LNCAP (cell line): ENCODE data around the gene HIPK2.

ENCODE experiments used
- TF ChIP-seq, protein P1 (sequence below): fragments of 450-650 bp; IDR thresholded peaks from 2 replicates; pipeline ENCODE4 v1.5.1; 2017; ENCODE audit warnings: mild to moderate bottlenecking

The HIPK2 gene

DNA sequence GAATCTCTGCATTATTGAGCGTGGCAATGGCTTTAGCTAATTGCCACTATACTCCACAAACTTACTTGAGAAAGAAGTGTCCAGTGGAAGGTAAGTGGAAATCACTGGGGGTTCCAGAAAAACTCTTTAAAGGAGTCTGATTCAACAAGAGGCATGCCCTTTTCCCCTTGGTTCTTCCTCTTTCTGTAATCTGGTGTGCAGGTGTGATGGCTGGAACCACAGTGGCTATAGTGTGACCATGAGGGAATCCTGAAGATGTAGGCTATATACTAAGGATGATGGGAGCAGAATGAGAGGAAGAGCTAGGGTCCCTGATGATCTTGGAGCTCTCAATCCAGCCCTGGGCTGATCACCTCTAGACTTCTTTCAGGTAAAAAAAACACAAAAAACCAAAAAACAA lies 256.4 kb downstream of the HIPK2 start:
- TF ChIP-seq, protein P1, sequence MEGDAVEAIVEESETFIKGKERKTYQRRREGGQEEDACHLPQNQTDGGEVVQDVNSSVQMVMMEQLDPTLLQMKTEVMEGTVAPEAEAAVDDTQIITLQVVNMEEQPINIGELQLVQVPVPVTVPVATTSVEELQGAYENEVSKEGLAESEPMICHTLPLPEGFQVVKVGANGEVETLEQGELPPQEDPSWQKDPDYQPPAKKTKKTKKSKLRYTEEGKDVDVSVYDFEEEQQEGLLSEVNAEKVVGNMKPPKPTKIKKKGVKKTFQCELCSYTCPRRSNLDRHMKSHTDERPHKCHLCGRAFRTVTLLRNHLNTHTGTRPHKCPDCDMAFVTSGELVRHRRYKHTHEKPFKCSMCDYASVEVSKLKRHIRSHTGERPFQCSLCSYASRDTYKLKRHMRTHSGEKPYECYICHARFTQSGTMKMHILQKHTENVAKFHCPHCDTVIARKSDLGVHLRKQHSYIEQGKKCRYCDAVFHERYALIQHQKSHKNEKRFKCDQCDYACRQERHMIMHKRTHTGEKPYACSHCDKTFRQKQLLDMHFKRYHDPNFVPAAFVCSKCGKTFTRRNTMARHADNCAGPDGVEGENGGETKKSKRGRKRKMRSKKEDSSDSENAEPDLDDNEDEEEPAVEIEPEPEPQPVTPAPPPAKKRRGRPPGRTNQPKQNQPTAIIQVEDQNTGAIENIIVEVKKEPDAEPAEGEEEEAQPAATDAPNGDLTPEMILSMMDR: no peak

DNA sequence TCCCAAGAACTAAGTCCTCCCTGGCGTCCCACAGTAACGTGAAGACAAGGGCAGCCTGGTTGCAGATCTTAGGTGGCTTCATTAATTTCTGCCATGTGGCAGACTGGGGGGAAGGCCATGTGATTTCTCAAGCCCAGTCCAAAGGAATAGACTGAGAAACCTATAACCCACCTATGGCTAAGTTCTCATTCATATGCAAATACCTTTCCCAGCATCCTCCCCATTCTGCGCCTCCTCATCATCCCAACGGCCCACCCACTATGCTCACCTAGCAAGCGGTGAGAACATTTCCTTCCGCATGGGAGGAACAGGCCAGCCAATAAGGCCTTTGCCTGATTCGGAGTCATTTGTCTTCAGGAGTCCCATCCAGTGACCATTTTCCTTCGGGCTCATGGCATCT lies 262.5 kb downstream of the HIPK2 start:
- TF ChIP-seq, protein P1: no peak
